DMS79 treated with DMSO at 0.1 percent for 48 hours (cell line): ENCODE results near the gene CYP4A22.
"Not testable (repeated sequence)": the region's sequence is repeated elsewhere in the genome, so short reads cannot be mapped to it uniquely, and the experiment has no call there.

Experiments used
- DNase-seq: peaks from one replicate; lab custom pipeline; 2025; lab: John Stamatoyannopoulos, UW

CYP4A22 gene

DNA sequence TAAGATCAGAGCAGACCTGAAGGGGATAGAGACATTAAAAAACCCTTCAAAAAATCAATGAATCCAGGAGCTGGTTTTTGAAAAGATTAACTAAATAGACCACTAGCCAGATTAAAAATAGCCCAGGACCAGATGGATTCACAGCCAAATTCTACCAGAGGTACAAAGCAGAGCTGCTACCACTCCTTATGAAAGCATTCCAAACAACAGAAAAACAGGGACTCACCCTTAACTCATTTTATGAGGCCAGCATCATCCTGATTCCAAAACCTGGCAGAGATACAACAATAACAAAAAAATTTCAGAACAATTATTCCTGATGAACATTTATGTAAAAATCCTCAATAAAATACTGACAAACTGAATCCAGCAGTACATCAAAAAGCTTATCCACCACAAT lies 19.2 kb downstream of the CYP4A22 start:
- not testable (repeated sequence) for DNase-seq

DNA sequence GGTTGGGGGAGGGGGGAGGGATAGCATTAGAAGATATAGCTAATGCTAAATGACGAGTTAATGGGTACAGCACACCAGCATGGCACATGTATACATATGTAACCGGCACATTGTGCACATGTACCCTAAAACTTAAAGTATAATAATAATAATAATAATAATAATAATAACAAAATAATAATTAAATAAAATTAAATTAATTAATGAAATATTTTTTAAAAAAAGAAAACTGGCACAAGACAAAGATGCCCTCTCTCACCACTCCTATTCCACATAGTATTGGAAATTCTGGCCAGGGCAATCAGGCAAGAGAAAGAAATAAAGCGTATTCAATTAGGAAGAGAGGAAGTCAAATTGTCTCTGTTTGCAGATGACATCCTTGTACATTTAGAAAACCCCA lies 20.7 kb downstream of the CYP4A22 start:
- not testable (repeated sequence) for DNase-seq

DNA sequence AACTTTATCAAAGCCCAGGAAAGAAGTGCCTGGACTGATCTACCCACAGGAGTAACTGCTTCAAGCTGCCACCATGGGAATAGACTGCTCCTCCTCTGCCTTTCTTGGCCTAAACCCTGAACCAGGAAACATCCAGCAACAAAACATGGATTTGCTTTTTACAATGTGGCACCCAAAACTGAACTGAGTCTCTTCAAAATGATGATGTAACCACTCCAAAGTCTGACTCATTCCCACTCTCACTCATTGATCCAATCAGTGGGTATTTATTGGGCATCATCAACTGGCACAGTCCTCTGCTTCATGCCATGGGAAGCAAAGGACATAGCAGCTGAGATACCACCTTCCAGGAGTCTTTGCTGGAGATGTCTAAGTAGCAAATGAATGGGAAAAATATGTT lies 23.5 kb downstream of the CYP4A22 start:
- DNase-seq = no peak

DNA sequence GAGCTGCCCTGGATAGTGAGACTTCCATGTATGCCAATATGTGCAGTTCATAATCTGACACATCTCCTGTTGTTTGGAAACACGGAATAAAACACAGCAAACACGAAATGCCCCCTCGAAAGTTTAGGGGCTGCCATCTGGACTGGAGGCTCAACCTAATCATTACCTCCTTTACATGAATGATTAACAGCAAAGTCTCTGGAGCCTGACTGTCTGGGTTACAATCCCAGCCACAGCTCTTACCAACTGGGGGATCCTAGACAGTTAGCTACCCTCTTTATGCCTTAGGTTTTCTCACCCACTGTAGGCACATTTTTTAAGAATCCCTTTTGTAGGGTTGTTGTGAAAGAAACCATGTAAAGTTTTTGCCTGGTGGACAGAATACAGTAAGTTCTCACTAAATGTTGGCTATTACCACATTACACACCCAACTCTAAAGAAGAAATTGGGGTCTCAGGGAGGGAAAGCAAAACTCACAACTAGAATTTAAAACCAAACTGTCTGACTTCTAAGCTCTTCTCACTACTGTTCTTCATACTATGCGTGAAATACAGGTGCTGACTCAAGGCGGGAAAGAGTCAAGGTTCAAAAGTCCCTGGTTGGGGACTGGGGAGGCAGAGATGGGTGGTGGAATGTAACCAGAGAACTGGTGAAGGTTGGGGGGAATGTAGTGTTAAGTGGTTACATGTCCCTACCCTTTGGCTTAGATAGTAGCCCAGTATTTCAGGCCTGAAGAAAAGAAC lies 24.2 kb downstream of the CYP4A22 start:
- no peak for DNase-seq

DNA sequence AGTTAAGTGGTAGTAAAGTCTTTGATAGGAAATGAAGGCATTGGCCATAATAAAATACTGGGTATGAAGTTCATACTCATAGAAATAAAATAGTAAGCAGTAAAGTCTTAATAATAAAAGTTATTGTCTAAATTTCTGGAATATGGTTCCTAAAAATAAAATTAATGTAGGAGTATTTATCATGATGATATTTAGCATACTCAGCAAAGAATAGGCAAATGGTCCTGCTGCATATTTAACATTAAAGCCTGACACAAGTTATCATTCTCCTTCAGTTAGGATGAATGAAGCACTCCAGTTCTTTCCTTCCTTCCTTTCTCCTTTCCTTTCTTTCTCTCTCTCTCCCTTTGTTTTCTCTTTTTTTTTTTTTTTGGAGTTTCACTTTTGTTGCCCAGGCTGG lies 27.3 kb downstream of the CYP4A22 start:
- DNase-seq = no peak

- no peak for DNase-seq
Measured at GRCh38 chr1:47172782-47173181, 35.5 kb downstream of the CYP4A22 start.

- DNase-seq = no peak
Measured at GRCh38 chr1:47174656-47175020, 37.4 kb downstream of the CYP4A22 start.

DNA sequence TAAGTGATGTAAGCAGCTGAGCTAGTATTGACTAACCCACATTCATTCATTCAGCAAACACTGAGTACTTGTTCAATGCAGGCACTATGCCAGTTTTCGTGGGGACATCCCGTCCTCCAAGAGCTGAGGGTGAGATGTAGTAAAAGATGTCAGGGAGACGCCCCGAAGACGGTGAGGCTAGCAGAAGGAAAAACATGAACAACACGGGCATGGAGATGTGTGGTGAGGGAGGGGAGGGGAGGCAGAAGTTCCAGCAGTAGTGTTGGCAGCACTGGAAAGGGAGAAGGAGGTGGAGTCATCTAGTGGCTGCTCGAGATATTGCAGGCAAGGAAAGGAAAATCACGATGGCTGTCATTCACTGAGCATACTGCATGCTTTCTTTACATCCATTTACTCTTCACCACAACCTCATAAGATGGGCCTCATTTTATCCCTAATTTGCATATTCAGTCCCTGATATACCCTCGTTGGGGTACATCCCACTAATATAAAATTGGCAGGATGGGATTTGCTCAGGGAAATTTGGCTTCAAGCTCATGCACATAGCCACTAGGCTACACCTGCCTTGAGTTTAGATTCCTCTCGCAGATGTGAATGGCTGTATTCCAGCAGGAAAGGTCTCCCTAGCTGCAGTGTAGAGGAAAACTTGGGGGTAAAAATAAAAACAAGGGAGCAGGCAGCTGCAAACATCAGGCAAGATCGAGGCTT lies 38.1 kb downstream of the CYP4A22 start:
- peak; percentile 75 for DNase-seq

DNA sequence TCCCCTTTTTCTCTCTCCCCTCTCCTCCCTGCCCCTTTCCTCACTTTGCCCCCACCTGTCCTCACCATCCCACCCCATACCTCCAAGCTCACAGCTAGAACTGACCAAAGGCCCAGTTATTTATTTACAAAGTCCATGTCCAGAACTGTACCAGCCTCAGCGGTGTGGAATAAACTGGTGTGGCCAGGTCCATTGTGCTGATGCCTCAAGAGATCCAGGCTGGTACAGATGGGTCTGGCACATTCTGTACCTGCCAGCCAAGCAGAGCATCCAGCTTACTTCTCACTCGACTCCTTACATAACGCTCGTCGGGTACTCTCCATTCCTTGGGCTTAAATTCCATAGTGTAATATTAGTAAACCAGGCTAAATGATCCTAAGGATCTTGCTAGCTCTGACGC lies 40.8 kb downstream of the CYP4A22 start:
- DNase-seq = no peak

DNA sequence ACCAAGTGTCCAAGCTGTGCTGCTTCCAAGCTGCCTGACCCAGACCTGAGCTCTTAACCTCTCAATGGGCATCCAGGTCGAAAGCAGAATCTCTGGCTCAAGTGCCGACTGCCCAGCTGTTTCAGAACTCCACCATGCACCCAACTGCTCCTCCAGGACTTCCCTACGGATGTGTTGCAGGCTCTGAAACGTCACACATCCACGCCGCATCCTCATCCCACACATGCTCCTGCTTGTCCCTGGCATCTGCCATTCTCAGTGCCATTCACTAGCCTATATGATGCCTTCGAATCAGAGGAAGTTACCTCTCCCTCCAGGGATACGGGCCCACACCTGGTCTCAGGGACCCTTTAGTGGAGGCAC lies 41.4 kb downstream of the CYP4A22 start:
- no peak for DNase-seq

GRCh38 chr1:47179017-47179987 lies 42.1 kb downstream of the CYP4A22 start:
- DNase-seq = peak; percentile 95

GRCh38 chr1:47179988-47180563 lies 42.8 kb downstream of the CYP4A22 start:
- DNase-seq = peak; percentile 59

DNA sequence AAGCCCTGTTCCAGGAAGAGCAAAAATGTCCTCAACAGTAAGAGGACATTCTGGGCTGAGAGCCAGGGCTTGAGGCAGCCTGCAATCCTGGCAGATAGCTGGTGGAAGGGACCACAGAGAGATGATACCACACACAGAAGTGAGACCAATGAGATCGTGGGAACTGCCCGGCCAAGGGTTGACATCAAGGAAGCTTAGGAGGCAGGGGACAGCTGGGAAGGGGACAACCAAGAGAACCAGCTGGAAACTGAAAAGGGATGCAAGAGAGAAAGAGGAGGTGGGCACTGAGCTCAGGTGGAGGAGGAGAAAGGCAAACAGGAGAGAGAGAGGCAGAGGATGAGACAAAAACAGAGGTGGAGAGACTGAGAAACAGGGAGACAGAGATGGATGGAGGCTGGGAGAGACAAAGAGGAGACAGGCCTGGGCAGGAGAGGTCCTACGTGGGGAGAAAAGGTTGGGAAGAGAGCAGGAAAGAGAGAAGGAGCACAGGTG lies 43.4 kb downstream of the CYP4A22 start:
- peak; percentile 53 for DNase-seq

DNA sequence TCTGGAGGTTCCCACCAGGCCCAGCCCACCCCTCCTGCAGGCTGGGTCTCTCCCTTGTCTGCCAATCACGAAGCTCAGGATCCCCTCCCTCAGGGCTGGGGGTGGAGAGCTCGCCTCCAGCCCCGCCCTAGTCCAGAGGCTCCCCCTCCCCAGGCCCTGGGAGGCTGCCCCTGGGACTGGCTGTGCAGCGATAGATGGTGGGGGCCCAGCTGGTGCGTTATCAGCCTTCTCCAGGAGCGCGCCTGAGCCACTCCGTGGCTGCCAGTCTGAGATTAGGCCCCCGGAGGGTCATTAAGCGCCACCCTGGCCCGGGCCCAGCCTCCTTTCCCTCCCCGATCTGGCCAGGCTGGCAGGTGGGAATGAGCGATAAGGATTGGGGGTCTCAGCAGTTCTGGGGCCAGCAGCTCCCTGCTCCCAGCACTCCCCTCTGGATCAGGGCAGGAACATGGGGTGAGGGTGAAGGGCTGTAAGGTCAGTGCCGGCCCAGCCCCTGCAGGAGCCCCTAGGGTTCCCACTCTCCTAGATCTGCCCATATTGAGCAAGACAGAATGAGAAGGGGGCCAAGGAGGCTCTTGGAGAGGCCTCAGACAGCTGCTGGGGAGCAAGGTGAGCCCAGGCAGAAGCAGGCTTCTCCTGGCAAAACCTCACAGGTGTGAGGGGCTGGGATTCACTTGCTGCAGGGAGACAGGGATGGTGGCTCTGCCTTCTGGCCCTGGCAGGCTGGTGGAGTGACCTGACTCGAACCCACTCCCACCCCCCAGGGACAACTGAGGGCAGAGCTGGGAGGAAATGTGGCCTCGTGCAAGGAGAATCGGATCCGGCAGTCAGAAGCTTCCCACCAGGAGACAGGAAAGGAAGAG lies 44.1 kb downstream of the CYP4A22 start:
- DNase-seq = no peak

- DNase-seq = no peak
Measured at GRCh38 chr1:47181955-47182675, 44.9 kb downstream of the CYP4A22 start.

- no peak for DNase-seq
Measured at GRCh38 chr1:47182676-47183235, 45.5 kb downstream of the CYP4A22 start.

- no peak for DNase-seq
Measured at GRCh38 chr1:47183308-47184089, 46.3 kb downstream of the CYP4A22 start.

DNA sequence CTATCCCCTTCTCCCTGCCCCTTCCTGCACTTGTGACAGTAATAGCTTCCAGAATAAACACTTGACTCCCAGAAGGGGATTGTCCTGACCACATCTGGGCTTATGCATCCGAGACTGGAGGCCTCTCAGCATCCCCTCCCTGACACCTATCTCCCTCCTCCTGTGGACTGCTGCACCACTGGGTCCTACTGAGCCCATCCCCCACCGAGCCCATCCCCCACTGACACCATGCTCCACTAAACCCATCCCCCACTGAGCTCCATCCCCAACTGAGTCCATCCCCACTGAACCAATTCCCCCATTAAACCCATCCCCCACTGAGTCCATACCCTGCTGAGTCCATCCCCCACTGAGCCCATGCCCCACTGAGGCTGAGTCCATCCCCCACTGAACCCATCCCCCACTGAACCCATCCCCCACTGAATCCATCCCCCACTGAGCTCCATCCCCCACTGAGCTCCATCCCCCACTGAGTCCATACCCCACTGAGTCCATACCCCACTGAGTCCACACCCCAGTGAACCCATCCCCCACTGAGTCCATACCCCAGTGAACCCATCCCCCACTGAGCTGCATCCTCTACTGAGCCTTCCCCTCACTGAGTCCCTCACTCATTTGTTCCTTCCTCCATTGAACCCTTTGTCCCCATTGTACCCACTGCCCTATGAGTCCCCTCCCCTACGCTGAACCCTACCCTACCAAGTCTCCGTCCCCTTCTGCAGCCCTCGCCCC lies 47.0 kb downstream of the CYP4A22 start:
- peak; percentile 33 for DNase-seq
